GF-D8 (cell line): ENCODE measurements around the gene ACOX2.
A peak's percentile ranks its signal among the peaks of the same experiment; 100 is the strongest.

Experiments used
- DNase-seq: peaks from one replicate; lab custom pipeline; 2025; lab: John Stamatoyannopoulos, UW

The ACOX2 gene

DNA sequence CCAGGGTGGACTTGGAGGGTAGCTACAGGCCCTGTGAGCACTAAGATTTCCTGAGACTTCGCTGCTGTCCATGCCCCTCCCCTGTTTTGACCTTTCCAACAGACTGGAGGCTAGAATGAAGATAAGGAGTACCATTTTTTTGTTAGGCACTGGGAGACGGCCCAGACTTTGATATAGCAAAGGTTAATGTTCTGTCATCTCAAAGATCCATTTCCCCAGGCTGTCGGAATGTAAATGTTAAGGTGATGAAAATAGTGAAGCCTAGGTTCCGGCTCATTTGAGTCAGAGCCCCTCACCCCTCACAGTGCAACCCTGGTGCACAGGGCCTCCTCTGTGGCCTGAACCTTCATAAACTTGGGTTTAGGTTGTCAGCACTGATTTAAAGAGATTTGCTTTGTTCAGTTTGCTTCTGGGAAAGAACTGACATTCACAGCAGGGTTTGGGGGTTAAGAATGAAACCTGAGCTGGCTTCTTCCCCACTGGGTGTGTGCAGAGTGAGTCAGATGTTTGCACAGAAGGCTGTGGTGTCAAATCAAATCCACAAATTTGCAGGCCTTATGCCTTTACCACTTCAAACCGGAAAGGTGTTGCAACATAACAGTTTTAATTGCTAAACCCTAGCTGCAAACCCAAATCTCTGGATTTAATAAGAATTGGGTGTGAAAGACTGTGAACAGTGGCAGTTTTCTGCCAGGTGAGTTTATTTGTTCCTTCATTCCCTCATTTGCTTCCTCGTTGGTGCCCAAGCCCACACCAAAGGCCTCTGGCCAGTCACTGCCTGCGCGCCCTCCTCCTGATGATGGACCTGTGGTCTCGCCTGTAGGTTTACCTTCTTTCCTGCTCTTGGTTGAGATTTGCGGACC is 65.7 kb downstream of the ACOX2 start:
- peak; percentile 76 for DNase-seq

DNA sequence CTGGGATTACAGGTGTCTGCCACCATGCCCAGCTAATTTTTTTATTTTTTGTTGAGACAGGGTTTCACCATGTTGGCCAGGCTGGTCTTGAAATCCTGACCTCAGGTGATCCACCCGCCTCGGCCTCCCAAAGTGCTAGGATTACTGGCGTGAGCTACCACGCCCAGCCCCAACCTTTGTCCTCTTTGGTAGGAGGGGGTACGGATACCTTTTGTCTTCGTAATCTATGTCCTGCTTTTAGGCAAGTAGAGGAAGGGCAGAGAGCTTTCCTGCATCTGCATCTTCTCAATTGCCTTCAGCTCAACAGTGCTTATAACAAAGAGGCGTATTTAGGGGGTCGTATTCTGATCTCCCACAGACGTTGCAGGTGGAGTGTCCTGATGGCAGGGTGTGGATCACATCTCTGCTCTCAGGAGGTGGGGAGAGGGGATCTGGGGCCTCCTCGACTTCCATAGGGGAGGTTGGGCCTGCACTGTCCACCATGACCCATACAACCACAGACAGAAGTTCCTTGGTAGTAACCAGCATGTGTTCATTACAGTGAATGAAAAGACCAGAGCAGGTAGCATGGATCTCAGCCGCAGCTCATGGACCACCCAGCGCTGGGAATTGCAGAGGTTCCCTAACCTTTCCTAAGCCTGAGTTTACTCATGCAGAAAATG is 66.5 kb downstream of the ACOX2 start:
- DNase-seq = no peak

DNA sequence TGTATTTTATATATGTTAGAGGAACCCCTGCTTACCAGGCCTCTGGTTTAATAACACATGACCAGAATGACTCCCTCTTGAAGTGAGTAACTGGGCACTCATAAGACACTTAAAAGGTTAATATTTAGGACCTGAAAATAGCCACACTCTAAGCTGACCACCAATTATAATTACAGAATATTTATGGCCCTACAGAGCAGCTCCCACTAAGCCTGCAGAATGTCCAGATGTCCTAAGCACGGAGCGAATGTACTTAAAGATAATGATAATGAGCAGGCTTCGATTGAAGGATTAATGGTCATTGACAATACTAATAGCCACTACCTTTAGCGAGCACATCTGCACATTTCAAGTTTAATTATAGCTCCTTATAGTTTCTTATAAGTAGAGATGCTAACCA is 67.9 kb downstream of the ACOX2 start:
- no peak for DNase-seq

DNA sequence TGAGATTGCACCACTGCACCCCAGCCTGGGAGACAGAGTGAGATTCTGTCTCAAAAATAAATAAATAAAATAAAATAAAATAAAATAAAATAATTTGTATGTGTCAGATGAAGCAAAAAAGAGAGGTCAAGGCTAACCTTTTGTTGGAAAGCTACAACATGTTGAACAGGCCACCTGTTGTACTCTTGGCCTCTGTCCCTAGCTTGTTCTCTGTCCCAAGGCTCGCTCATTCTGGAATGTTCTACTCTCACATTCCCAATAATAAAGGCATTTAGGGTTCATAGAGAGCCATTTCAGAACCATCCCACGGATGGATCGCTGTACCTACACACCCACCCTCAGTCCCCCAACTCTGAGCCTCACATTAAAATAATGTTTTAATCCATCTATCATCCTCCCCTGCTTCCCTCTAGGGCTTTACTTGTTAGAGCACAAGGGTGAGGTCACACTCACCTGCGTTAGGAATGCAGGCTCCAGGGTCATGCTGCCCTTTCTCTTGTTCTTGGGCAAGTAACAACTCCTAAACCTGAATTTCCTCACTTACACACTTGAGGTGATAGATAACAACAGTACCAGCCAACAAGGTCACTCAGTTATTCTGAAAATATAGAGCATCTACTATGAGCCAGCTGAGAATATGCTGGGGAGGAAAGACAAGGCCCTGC is 70.0 kb downstream of the ACOX2 start:
- no peak for DNase-seq

DNA sequence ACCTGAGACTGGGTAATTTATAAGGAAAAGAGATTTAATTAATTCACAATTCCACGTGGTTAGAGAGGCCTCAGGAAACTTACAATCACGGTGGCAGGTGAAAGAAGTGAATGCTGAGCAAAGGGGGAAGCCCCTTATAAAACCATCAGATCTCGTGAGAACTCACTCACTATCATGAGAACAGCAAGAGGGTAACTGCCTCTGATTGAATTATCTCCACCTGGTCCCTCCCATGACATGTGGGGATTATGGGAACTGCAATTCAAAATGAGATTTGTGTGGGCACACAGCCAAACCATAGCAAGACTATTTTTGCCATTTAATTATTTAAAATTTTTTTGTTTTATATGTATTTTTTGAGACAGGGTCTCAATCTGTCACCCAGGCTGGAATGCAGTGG is 72.1 kb downstream of the ACOX2 start:
- DNase-seq = no peak

DNA sequence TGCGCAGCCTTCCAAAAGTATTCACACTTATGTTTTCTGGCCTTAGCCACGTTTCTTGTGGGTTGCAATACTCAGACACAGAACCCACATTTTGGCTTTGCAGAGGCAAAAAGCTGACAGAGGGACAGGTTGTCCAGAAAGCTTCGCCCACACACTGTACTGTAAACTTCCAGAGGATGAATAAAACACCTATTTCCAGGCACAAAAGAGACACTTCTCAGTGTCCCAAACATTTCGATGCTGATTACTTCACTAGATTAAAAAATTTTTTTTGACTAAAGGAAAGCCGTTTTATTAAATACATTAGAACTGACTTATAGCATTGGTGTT is 73.1 kb downstream of the ACOX2 start:
- no peak for DNase-seq

DNA sequence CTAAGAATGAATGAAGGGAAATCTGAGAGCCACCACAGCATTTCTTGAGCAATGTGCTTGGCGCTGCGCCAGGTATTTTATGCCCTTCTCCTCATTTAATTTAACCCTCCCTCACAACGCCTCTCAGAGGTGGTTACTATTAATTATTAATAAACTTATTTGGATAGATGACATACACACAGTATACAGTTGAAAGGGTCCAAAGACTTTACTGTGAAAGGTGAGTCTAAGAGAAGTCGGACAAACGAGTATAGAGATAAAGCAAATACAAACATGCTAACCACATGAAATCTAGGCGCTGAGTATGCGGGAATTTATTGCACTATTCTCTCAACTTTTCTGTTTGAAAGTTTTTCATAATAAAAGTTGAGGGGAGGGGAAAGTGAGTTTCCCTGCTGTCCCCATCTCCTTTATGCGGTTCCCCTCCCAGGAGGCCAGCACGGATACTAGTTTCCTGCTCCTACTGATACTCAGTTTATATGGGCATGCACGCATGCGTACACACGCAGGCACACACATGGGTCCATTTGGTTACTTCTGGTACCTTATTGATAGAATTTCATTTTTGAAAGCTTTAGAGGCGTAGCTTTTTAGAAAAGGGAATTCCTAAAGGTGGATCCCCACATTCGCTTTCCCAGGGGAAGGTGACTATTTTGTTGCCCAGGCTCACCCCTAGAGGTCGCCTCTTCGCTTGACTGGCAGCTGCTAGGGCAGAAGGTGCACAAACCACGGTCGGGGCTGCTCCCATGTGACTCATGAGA is 73.6 kb downstream of the ACOX2 start:
- peak; percentile 2 for DNase-seq

DNA sequence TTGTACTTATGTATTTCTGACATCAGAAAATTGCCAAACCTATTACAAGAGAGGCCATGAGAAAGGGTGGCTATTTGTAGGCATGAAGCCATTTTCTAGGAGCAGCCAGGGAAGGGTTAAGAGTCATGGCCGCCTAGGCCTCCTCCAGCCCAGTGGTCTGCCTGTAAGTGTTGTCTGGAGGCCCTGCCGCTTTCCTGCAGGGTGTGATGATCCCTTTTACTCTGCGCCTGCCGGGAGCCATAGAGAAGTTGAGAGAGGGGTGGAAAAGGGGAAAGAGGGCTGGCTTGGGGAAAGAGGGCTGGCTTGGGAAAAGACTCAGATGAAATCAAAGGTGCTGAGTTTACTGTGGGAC is 74.2 kb downstream of the ACOX2 start:
- DNase-seq = no peak

DNA sequence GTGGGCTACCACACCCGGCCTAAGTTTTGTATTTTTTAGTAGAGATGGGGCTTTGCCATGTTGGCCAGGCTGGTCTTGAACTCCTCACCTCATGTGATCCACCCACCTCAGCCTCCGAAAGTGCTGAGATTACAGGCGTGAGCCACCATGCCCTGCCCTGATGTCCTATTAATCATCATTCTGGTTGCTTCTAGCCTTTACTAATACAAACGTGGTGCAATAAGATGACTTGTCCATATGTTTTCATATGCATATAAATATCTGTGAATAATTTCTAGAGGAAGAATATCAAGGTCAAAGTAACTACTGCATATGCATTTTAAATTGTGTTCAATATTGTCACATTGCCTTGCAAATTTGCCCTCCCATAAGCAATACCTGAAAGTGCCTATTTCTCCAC is 77.8 kb downstream of the ACOX2 start:
- no peak for DNase-seq
